ENCODE results near the gene MYO1F.

DNA sequence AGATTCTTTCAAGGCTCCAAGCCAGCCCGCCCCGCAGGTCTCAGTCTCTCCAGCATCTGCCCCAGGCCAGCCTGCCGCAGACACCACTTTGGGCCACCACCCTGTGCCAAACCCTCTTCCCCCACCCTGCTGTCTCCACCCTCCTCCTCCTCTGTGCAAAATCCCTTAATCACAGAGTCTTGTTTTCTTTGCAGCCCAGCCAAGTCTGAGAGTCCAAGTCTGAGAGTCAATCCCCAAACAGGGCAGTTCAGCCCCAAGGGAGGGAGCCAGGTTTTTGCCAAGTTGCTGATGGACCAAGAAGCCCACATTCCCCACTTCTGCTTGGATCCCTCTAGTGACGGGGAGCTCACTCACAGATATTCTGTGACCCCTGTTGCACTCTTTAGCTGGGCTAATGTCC, 30.1 kb upstream of the MYO1F start:
- TF ChIP-seq, protein P1, sequence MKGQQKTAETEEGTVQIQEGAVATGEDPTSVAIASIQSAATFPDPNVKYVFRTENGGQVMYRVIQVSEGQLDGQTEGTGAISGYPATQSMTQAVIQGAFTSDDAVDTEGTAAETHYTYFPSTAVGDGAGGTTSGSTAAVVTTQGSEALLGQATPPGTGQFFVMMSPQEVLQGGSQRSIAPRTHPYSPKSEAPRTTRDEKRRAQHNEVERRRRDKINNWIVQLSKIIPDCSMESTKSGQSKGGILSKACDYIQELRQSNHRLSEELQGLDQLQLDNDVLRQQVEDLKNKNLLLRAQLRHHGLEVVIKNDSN (IDR thresholded peaks at IDR 0.05): no peak
- TF ChIP-seq, protein P2, sequence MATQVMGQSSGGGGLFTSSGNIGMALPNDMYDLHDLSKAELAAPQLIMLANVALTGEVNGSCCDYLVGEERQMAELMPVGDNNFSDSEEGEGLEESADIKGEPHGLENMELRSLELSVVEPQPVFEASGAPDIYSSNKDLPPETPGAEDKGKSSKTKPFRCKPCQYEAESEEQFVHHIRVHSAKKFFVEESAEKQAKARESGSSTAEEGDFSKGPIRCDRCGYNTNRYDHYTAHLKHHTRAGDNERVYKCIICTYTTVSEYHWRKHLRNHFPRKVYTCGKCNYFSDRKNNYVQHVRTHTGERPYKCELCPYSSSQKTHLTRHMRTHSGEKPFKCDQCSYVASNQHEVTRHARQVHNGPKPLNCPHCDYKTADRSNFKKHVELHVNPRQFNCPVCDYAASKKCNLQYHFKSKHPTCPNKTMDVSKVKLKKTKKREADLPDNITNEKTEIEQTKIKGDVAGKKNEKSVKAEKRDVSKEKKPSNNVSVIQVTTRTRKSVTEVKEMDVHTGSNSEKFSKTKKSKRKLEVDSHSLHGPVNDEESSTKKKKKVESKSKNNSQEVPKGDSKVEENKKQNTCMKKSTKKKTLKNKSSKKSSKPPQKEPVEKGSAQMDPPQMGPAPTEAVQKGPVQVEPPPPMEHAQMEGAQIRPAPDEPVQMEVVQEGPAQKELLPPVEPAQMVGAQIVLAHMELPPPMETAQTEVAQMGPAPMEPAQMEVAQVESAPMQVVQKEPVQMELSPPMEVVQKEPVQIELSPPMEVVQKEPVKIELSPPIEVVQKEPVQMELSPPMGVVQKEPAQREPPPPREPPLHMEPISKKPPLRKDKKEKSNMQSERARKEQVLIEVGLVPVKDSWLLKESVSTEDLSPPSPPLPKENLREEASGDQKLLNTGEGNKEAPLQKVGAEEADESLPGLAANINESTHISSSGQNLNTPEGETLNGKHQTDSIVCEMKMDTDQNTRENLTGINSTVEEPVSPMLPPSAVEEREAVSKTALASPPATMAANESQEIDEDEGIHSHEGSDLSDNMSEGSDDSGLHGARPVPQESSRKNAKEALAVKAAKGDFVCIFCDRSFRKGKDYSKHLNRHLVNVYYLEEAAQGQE (IDR thresholded peaks at IDR 0.05; ENCODE audit: low read depth): no peak
- TF ChIP-seq CEBPB (IDR thresholded peaks at IDR 0.05): no peak
- no peak for TF ChIP-seq EP300 (IDR thresholded peaks at IDR 0.05; ENCODE audit: borderline replicate concordance)
- TF ChIP-seq TEAD4 (IDR thresholded peaks at IDR 0.05): no peak
- TF ChIP-seq RAD21 (IDR thresholded peaks at IDR 0.05; ENCODE audit: low read depth): no peak
- TF ChIP-seq EGR1 (IDR thresholded peaks at IDR 0.05): no peak

All from Ishikawa (cell line).